T-helper 1 cell (primary cell): ENCODE results near the gene GPRASP3.
A peak's percentile ranks its signal among the peaks of the same experiment; 100 is the strongest.
"Not testable (repeated sequence)": the region's sequence is repeated elsewhere in the genome, so short reads cannot be mapped to it uniquely, and the experiment has no call there.

Source experiments
- DNase-seq, 5 donors: peaks; one replicate each; pipeline ENCODE4 v3.0.0-alpha.2; 2012 to 2020
- total RNA-seq, 4 donors: gene quantifications; one replicate each; lab custom pipeline; 2026; lab: John Stamatoyannopoulos, UW

The GPRASP3 gene, protein sequence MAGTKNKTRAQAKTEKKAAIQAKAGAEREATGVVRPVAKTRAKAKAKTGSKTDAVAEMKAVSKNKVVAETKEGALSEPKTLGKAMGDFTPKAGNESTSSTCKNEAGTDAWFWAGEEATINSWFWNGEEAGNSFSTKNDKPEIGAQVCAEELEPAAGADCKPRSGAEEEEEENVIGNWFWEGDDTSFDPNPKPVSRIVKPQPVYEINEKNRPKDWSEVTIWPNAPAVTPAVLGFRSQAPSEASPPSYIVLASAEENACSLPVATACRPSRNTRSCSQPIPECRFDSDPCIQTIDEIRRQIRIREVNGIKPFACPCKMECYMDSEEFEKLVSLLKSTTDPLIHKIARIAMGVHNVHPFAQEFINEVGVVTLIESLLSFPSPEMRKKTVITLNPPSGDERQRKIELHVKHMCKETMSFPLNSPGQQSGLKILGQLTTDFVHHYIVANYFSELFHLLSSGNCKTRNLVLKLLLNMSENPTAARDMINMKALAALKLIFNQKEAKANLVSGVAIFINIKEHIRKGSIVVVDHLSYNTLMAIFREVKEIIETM
- 0 to 0.12 (median 0.04) reads per million in 4 donors for total RNA-seq

DNA sequence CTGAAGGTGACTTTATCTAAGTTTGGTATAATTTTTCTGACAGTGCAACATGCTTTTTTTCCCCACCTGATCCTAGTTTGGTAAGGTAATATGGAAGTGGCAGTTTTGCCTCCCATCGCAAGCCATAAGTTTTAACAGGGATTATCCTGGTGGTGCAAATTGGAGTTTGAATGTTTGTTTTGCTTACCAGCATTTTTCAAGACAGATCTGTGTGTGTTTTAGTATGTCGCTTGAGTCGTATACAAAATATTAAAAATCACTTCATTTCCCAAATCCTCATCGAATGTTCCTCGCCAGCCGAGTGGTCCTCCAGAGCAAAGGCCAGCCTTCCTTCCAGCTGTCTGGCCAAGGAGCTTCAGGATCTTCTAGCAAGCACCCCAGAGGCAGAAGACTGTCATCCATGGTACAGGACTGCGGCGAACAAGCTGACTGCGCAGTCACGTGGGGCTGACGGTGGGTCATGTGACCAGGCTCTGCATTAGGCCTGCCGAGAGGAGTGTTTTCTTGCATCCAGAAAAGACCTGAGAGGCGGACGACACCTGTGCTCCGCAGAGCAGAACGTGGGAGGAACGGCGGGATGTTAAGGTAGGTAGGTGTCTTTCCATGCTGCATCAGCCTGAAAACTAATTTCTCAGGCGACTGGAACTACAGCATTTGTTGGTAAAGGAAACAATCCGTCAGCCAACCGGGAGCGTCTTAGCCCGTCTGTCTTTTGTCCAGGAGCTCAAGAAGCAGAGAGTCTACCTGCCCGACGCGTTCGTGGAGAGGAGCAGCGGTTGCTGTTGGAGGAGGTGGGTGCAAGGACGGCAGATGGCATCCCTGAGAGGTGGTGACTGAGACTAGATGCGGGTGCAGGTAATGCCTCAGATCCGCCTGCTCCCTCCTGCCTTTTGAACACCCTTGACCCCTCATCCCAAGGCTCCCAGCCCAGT is at the start of gene GPRASP3:
GPRASP3 (plus strand) TSS at position 507 of the 932 bp plus-strand sequence. CDS start 28,253 bp downstream, outside the sequence.
- DNase-seq, result peak; percentile 41 to 69 (median 52)

DNA sequence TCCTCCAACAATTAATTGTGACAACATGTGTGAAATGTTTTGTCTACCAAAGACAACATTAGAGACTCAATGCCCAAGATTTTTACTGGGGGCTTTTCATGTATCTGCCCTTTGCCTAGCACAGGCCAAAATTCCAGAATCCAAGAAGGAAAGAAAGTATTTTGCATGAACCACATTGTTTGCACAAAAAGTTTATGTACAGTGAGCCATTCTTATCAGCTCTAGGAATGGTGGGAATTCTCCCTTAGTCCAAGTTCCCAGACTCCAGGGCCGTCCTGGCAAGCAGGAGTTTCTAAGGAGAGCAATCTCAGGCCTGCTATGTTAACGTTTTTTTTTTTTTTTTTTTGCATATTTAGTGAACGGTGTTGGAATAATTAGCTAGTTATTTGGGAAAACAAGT is 47.7 kb upstream of the GPRASP3 start:
- DNase-seq, result no peak

DNA sequence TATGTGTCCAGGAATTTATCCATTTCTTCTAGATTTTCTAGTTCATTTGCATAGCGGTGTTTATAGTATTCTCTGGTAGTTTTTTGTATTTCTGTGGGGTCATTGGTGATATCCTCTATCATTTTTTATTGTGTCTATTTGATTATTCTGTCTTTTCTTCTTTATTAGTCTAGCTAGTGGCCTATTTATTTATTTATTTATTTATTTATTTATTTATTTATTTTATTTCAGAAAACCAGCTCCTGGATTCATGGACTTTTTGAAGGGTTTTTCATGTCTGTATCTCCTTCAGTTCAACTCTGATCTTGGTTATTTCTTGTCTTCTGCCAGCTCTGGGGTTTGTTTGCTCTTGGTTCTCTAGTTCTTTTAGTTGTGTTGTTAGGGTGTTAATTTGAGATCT is 43.1 kb upstream of the GPRASP3 start:
- not testable (repeated sequence) for DNase-seq

- no peak for DNase-seq
Observed at GRCh38 chrX:102684772-102685520, 35.6 kb upstream of the GPRASP3 start.

DNA sequence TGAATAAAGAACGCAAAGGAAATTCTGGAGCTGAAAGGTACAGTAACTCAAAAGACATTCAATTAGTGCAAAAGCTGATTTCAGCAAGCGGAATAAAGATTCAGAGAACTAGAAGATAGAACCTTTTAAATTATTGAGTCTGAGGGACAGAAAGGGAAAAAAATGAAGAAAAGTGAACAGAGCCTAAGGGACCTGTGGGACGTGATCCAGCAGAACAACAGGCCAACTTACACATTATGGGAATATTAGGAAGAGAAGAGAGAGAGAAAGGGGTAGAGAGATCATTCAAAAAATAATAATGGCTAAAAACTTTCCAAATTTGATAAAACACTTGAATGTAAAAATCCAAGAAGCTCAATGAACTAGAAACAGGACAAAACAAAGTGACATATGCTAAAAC is 25.8 kb upstream of the GPRASP3 start:
- no peak for DNase-seq

DNA sequence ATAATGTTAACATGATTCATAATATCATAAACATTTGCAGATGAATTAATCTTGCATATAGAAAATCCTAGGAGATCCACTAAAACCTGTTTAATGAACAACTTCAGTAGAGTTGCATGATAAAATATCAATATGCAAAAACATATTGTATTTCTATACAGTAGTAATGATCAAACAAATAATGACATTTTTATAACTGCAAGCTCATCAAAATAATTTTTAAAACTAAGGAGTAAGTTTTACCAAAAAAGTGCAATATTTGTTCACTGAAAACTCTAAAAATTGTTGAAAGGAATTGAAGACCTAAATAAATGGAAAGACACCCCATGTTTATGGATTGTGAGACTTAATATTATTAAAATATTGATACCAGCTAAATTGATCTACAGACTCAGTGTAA is 24.2 kb upstream of the GPRASP3 start:
- no peak for DNase-seq

DNA sequence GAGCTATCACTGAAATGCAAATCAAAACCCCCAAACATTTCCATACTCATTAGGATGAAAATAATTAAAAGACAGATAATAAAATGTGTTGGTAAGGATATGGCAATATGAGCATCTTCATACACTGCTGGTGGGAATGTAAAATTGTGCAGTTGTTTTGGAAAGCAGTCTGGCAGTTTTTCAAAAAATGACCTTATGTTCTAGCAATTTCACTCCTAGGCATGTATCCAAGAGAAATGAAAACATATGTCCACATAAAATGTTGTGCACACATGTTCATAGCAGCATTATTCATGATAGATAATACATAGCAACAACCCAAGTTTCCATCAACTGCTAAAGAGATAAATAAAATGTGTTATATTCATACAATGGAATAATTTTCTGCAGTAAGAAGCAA is 23.0 kb upstream of the GPRASP3 start:
- no peak for DNase-seq

GRCh38 chrX:102708900-102709299 is 11.6 kb upstream of the GPRASP3 start:
- DNase-seq, result no peak

- no peak for DNase-seq
Observed at GRCh38 chrX:102711872-102712215, 8.7 kb upstream of the GPRASP3 start.

GRCh38 chrX:102712216-102712966 is 8.2 kb upstream of the GPRASP3 start, which contains the start of gene GPRASP2:
Gene GPRASP2 (plus strand): TSS chrX:102712448. CDS start chrX:102714870, 2,422 bp downstream.
- peak in 1 of 5 donors; percentile 8 for DNase-seq

- no peak for DNase-seq
Observed at GRCh38 chrX:102712981-102713625, 7.4 kb upstream of the GPRASP3 start.

GRCh38 chrX:102714994-102715393 is 5.5 kb upstream of the GPRASP3 start:
- DNase-seq, result no peak

DNA sequence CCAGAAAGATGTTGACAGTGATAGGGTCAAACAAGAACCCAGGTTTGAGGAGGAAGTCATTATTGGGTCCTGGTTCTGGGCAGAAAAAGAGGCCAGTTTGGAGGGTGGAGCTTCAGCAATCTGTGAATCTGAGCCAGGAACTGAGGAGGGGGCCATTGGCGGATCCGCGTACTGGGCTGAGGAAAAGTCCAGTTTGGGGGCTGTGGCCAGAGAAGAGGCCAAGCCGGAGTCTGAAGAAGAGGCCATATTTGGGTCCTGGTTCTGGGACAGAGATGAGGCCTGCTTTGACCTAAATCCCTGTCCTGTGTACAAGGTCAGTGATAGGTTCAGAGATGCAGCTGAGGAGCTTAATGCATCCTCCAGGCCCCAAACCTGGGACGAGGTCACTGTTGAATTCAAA is 4.6 kb upstream of the GPRASP3 start:
- no peak for DNase-seq

DNA sequence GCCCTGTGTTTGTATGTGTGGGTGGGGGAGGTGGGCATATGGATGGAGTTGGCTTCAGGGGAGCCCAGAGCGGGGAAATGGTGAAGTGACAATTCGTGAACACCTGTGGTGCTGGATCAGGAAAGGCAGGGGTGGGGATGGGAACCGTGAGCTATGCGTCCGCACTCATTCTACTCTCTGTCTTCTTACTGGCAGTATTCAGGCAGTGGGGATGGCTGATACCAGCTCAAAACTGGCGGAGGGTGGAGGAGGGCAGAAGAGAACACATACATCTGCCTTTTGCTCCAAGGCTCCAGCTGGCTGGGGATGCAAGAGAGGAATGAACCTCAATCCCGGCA is 595 bp downstream of the GPRASP3 start:
- DNase-seq, result not testable (repeated sequence)

GRCh38 chrX:102723456-102723855 is 2.9 kb downstream of the GPRASP3 start:
- no peak for DNase-seq

GRCh38 chrX:102727761-102728160 is 7.2 kb downstream of the GPRASP3 start:
- DNase-seq, result no peak

- DNase-seq, result no peak
Observed at GRCh38 chrX:102728646-102729045, 8.1 kb downstream of the GPRASP3 start.

GRCh38 chrX:102739657-102740056 is 19.1 kb downstream of the GPRASP3 start:
- no peak for DNase-seq

DNA sequence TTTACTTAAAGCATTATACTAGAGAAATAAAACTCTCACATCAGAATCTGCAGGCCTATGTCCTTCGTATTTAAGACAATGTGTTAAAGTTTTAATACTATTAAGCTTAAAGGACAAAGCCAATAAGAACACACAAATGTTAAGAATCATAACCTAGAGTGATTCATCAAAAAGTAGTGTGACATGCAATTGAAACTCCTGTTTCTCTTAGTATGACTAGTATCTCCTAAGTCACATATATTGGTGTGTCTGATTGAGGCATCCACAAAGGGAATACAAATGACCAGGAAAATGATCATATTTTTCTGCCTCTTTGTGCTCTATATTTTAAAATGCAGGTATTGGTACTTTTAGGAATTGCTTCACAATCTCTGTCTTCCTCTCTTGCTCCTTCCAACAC is 23.8 kb downstream of the GPRASP3 start:
- DNase-seq, result no peak

DNA sequence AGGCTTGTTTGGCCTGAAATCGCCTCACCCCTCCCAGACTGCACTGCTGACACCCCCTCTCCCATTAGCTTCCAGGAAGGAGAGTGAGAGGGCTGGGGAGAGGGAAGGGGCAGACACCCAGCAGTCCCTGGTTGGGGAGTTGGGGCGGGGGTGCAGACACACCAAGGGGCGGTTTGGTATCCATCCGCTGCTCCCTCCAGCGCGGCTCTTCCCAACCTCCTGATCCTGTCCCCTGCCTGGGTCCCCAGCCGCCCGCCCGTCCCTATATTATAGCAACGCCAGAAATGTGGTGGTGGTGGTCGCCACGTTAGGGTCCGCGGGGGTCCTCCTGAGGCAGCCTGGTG is 24.9 kb downstream of the GPRASP3 start:
- no peak for DNase-seq

GRCh38 chrX:102745857-102746584 is 25.5 kb downstream of the GPRASP3 start:
- peak in 1 of 5 donors; percentile 0 for DNase-seq
